Parathyroid adenoma (tissue), 2 donors: ENCODE measurements around the gene PTPDC1.
A peak's percentile ranks its signal among the peaks of the same experiment; 100 is the strongest.

ENCODE experiments used
- H2AFZ ChIP-seq: fragments of 300-600 bp; sonication (generic); one replicate; pipeline ENCODE4 v1.7.0; 2017; ENCODE audit warnings: antibody characterized with exemption, mild to moderate bottlenecking
- H3K27ac ChIP-seq: fragments of 300-600 bp; sonication (generic); one replicate; pipeline ENCODE4 v1.7.0; 2017
- H3K27me3 ChIP-seq: fragments of 300-600 bp; sonication (generic); one replicate; pipeline ENCODE4 v1.7.0; 2017; ENCODE audit warnings: low read length; ENCODE audit not compliant: control insufficient read depth, insufficient read depth
- H3K36me3 ChIP-seq: fragments of 300-600 bp; sonication (generic); one replicate; pipeline ENCODE4 v1.7.0; 2017; ENCODE audit warnings: low read length; ENCODE audit not compliant: control insufficient read depth, insufficient read depth
- H3K4me1 ChIP-seq: fragments of 300-600 bp; sonication (generic); one replicate; pipeline ENCODE4 v1.7.0; 2017; ENCODE audit warnings: control low read depth
- H3K4me2 ChIP-seq: fragments of 300-600 bp; sonication (generic); one replicate; pipeline ENCODE4 v1.7.0; 2017; ENCODE audit warnings: low read length
- H3K4me3 ChIP-seq: fragments of 300-600 bp; sonication (generic); one replicate; pipeline ENCODE4 v1.7.0; 2017; ENCODE audit warnings: low read depth, low read length
- H3K79me2 ChIP-seq: fragments of 300-600 bp; sonication (generic); one replicate; pipeline ENCODE4 v1.7.0; 2017; ENCODE audit warnings: control low read depth
- H3K9ac ChIP-seq: fragments of 300-600 bp; sonication (generic); one replicate; pipeline ENCODE4 v1.7.0; 2017; ENCODE audit warnings: mild to moderate bottlenecking
- H3K9me3 ChIP-seq: fragments of 300-600 bp; sonication (generic); one replicate; pipeline ENCODE4 v1.7.0; 2017; ENCODE audit warnings: low read length; ENCODE audit not compliant: control insufficient read depth
- TF ChIP-seq, protein P1 (sequence below): fragments of 300-600 bp; sonication (generic); IDR thresholded peaks from one replicate; pipeline ENCODE4 v1.7.0; 2017; ENCODE audit warnings: antibody characterized with exemption, mild to moderate bottlenecking
- donor health status: primary hyperparathyroidism.

PTPDC1 gene

DNA sequence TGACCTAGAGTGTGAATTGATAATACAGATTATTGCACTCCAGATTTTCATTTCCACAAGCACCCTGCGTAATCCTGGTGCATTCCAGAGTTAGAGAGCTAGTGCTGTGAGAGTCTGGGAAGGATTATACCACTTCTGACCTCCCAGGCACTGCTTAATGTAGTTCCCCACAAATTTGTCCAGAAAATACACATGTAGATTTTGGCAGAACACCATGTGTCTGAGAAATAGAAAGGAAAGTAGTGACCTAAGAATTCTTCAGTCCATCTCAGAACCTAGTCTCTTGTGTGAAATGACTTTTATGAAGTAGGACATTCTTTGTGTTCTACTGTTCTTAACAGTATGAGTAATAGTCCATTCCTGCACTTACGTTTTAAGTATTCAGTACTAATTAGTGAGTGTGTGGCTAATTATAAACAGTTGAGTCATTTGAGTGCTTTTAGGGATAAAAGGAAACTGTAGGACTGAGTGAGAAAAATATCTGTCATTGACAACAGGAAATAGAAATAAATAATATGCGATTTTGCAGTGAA, 27.8 kb upstream of the PTPDC1 start:
- no peak overlapping the region for H3K4me2 ChIP-seq
- H3K9me3 ChIP-seq = no peaks in the 10 kb centered on the region
- H3K4me3 ChIP-seq = no peak overlapping the region
- no peaks in the 10 kb centered on the region for H3K27me3 ChIP-seq
- TF ChIP-seq, protein P1, sequence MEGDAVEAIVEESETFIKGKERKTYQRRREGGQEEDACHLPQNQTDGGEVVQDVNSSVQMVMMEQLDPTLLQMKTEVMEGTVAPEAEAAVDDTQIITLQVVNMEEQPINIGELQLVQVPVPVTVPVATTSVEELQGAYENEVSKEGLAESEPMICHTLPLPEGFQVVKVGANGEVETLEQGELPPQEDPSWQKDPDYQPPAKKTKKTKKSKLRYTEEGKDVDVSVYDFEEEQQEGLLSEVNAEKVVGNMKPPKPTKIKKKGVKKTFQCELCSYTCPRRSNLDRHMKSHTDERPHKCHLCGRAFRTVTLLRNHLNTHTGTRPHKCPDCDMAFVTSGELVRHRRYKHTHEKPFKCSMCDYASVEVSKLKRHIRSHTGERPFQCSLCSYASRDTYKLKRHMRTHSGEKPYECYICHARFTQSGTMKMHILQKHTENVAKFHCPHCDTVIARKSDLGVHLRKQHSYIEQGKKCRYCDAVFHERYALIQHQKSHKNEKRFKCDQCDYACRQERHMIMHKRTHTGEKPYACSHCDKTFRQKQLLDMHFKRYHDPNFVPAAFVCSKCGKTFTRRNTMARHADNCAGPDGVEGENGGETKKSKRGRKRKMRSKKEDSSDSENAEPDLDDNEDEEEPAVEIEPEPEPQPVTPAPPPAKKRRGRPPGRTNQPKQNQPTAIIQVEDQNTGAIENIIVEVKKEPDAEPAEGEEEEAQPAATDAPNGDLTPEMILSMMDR = no peak
- H3K36me3 ChIP-seq = no peaks in the 10 kb centered on the region
- peaks cover 3% of the 10 kb centered on the region for H3K4me1 ChIP-seq
- no peak overlapping the region for H2AFZ ChIP-seq
- H3K9ac ChIP-seq = no peak overlapping the region
- H3K79me2 ChIP-seq = no peaks in the 10 kb centered on the region
- H3K27ac ChIP-seq = no peak overlapping the region

DNA sequence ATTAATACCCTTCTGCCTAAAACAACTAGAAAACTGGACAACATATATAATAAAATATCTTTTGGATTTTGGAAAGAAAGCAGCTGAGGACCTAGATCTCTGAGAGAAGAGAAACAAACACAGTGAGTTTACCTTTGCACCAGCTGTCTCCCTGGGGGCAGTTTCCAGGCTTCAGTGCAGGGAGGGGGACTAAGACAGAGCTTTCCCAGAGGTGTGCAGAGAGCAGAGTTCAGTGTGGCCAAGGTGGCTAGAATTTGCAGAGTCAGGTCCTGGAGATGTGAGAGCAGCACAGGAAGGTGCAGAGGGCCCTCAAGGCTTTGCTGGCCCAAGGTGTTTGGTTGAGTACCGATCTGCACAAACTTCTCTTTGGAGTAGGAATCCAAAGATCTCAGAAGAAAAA, 26.3 kb upstream of the PTPDC1 start:
- Histone ChIP-seq H2AFZ (no peak overlapping the region), H3K4me2 (no peak overlapping the region), H3K9me3 (no peaks in the 10 kb centered on the region), H3K27ac (no peak overlapping the region), H3K36me3 (no peaks in the 10 kb centered on the region), H3K27me3 (no peaks in the 10 kb centered on the region), H3K79me2 (no peaks in the 10 kb centered on the region), H3K9ac (no peak overlapping the region), H3K4me1 (peaks cover 3% of the 10 kb centered on the region), H3K4me3 (no peak overlapping the region)
- TF ChIP-seq, protein P1 = no peak

DNA sequence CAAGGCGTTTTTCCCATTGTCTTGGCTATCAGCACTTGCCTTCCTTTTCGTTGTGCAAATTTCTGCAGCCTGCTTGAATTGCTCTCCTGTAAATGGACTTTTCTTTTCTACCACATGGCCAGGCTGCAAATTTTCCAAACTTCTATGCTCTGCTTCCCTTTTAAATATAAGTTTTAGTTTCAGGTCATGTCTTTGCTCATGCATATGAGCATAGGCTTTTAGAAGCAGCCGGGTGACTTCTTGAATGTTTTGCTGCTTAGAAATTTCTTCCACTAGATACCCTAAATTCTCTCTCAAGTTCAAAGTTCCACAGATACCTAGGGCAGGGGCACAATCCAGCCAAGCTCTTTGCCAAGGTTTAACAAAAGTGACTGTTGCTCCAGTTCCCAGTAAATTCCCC, 22.4 kb upstream of the PTPDC1 start:
- TF ChIP-seq, protein P1 = no peak
- H3K79me2 ChIP-seq = peaks cover 4% of the 10 kb centered on the region
- H3K9me3 ChIP-seq = no peaks in the 10 kb centered on the region
- H3K27me3 ChIP-seq = no peaks in the 10 kb centered on the region
- no peak overlapping the region for H3K4me3 ChIP-seq
- no peak overlapping the region for H3K27ac ChIP-seq
- peaks cover 3% of the 10 kb centered on the region for H3K4me1 ChIP-seq
- H2AFZ ChIP-seq = no peak overlapping the region
- no peak overlapping the region for H3K4me2 ChIP-seq
- no peaks in the 10 kb centered on the region for H3K36me3 ChIP-seq
- no peak overlapping the region for H3K9ac ChIP-seq

DNA sequence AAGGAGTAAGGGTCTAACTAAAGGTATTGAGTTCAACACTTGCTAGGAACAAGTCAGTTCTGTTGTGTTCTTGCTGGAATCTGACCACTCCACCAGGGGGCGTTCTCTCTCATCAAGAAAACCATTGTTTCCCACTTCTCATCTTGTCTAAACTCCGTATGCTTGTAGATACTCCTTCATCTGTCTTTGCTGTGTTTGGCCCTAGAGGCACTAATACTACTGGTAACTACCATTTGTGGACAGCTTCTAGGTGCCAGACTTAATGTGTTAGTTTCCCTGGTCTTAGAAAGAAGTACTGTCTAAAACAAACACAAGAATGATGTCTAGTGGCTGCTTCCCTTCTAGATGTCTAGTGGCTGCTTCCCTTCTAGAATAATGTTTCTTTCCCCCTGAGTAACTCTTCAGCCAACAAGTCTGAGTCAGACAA, 18.7 kb upstream of the PTPDC1 start:
- H3K9me3 ChIP-seq = no peaks in the 10 kb centered on the region
- H3K79me2 ChIP-seq = peaks cover 4% of the 10 kb centered on the region
- H3K9ac ChIP-seq = no peak overlapping the region
- TF ChIP-seq, protein P1 = peak; percentile 72
- no peaks in the 10 kb centered on the region for H3K36me3 ChIP-seq
- H2AFZ ChIP-seq = peak overlapping the region; percentile 74
- H3K4me1 ChIP-seq = peaks cover 3% of the 10 kb centered on the region
- H3K27ac ChIP-seq = no peak overlapping the region
- H3K4me3 ChIP-seq = peak overlapping the region; percentile 23
- no peak overlapping the region for H3K4me2 ChIP-seq
- no peaks in the 10 kb centered on the region for H3K27me3 ChIP-seq

DNA sequence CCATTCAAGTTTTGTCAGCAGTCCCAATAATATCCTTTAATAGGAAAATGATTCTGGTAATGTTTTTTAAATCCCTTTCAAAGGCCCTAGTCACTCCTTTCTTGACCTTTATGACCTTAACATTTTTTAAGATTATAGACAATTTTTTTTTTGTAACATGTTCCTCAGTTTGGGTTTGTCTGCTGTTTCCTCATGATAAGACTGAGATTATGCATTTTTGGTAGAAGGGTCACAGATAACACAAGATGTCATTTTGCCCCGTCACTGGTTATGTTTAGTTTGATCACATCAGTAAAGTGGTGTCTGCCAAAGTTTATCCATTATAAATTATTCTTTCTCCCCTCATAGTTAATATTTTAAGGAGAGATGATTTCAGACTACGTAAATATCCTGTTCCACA, 16.0 kb upstream of the PTPDC1 start:
- Histone ChIP-seq H3K4me2 (no peak overlapping the region), H3K4me3 (no peak overlapping the region), H2AFZ (no peak overlapping the region), H3K9me3 (no peaks in the 10 kb centered on the region), H3K27ac (no peak overlapping the region), H3K79me2 (peaks cover 4% of the 10 kb centered on the region), H3K27me3 (no peaks in the 10 kb centered on the region), H3K9ac (no peak overlapping the region), H3K4me1 (peaks cover 4% of the 10 kb centered on the region), H3K36me3 (no peaks in the 10 kb centered on the region)
- TF ChIP-seq, protein P1 = no peak
